Mesenchymal stem cell (in vitro differentiated cells and primary cell): ENCODE results near the gene NUDCD3.
A peak's percentile ranks its signal among the peaks of the same experiment; 100 is the strongest.

Experiments used
- DNase-seq: peaks from one replicate; pipeline ENCODE4 v3.0.0-alpha.2; 2013
- H2AFZ ChIP-seq: one replicate; pipeline ENCODE4 v1.6.1; 2013; ENCODE audit warnings: low read depth, mild to moderate bottlenecking, control low read depth, inconsistent platforms, low read length, moderate library complexity
- H2AK5ac ChIP-seq: 2 replicates; pipeline ENCODE4 v1.6.1; 2013; ENCODE audit warnings: low read length, moderate library complexity, mild to moderate bottlenecking, inconsistent platforms; ENCODE audit not compliant: severe bottlenecking
- H2BK120ac ChIP-seq: one replicate; pipeline ENCODE4 v1.6.1; 2013; ENCODE audit warnings: low read depth, mild to moderate bottlenecking, inconsistent platforms, low read length, moderate library complexity
- H2BK12ac ChIP-seq, 2 experiments: one replicate each; pipeline ENCODE4 v1.6.1; 2013; ENCODE audit warnings: inconsistent platforms in 2 of 2, low read length in 2 of 2, mild to moderate bottlenecking in 2 of 2, moderate library complexity in 2 of 2, control low read depth in 1 of 2
- H2BK15ac ChIP-seq: one replicate; pipeline ENCODE4 v1.6.1; 2013; ENCODE audit warnings: mild to moderate bottlenecking, low read depth, inconsistent platforms; ENCODE audit not compliant: poor library complexity, severe bottlenecking
- H2BK5ac ChIP-seq: 2 replicates; pipeline ENCODE4 v1.6.1; 2013; ENCODE audit warnings: low read depth, mild to moderate bottlenecking, low read length, control low read depth, inconsistent platforms; ENCODE audit not compliant: poor library complexity, severe bottlenecking
- H3K14ac ChIP-seq, 2 experiments: one replicate each; pipeline ENCODE4 v1.6.1; 2013; ENCODE audit warnings: inconsistent platforms in 2 of 2, low read length in 2 of 2, control low read depth in 1 of 2, mild to moderate bottlenecking in 1 of 2, moderate library complexity in 1 of 2
- H3K18ac ChIP-seq, 2 experiments: one replicate each; pipeline ENCODE4 v1.6.1; 2013; ENCODE audit warnings: inconsistent platforms in 2 of 2, low read length in 2 of 2, control low read depth in 1 of 2, low read depth in 1 of 2, mild to moderate bottlenecking in 1 of 2
- H3K23ac ChIP-seq, 2 experiments: one replicate each; pipeline ENCODE4 v1.6.1; 2013; ENCODE audit warnings: inconsistent platforms in 2 of 2, low read length in 2 of 2, mild to moderate bottlenecking in 2 of 2, moderate library complexity in 2 of 2, control low read depth in 1 of 2
- H3K27ac ChIP-seq: 2 replicates; pipeline ENCODE4 v1.5.1; 2013; ENCODE audit warnings: mild to moderate bottlenecking, moderate library complexity, low read length, control low read depth, inconsistent platforms; ENCODE audit not compliant: poor library complexity, severe bottlenecking
- H3K27me3 ChIP-seq, 2 experiments: 2 replicates each; pipeline versions ENCODE4 v1.6.1 to v1.7.0; 2013; ENCODE audit warnings: low read length in 2 of 2, mild to moderate bottlenecking in 2 of 2, moderate library complexity in 2 of 2, control low read depth in 1 of 2, inconsistent platforms in 1 of 2; ENCODE audit not compliant: control insufficient read depth in 1 of 2, insufficient read depth in 1 of 2
- H3K36me3 ChIP-seq, 2 experiments: 2 replicates each; pipeline versions ENCODE4 v1.6.1 to v1.7.0; 2013; ENCODE audit warnings: low read length in 2 of 2, control low read depth in 1 of 2, inconsistent platforms in 1 of 2, low read depth in 1 of 2, mild to moderate bottlenecking in 1 of 2; ENCODE audit not compliant: insufficient read depth in 2 of 2, control insufficient read depth in 1 of 2
- H3K4ac ChIP-seq, 2 experiments: one replicate each; pipeline ENCODE4 v1.6.1; 2013; ENCODE audit warnings: inconsistent platforms in 2 of 2, low read length in 2 of 2, mild to moderate bottlenecking in 2 of 2, moderate library complexity in 2 of 2, control low read depth in 1 of 2, low read depth in 1 of 2
- H3K4me1 ChIP-seq: 2 replicates; pipeline ENCODE4 v1.6.1; 2013; ENCODE audit warnings: low read depth, low read length, control low read depth; ENCODE audit not compliant: control insufficient read depth, insufficient read depth
- H3K4me2 ChIP-seq: 2 replicates; pipeline ENCODE4 v1.6.1; 2013; ENCODE audit warnings: low read length, mild to moderate bottlenecking, inconsistent platforms; ENCODE audit not compliant: poor library complexity, severe bottlenecking
- H3K4me3 ChIP-seq, 2 experiments: 2 replicates each; pipeline versions ENCODE4 v1.5.1 to v1.7.0; 2013; ENCODE audit warnings: low read length in 2 of 2, mild to moderate bottlenecking in 2 of 2, control low read depth in 1 of 2, low read depth in 1 of 2; ENCODE audit not compliant: insufficient read depth in 1 of 2
- H3K79me1 ChIP-seq: replicated peaks from 2 replicates; pipeline ENCODE4 v1.6.1; 2013; ENCODE audit warnings: mild to moderate bottlenecking, control low read depth, low read length, inconsistent platforms; ENCODE audit not compliant: poor library complexity, severe bottlenecking
- H3K9ac ChIP-seq: 2 replicates; pipeline ENCODE4 v1.7.0; 2013; ENCODE audit warnings: mild to moderate bottlenecking, low read length, moderate library complexity
- H3K9me3 ChIP-seq: 2 replicates; pipeline ENCODE4 v1.7.0; 2013; ENCODE audit warnings: mild to moderate bottlenecking, low read length; ENCODE audit not compliant: control insufficient read depth
- H4K8ac ChIP-seq: one replicate; pipeline ENCODE4 v1.6.1; 2013; ENCODE audit warnings: inconsistent platforms, mild to moderate bottlenecking, low read length, moderate library complexity
- H4K91ac ChIP-seq: one replicate; pipeline ENCODE4 v1.6.1; 2013; ENCODE audit warnings: mild to moderate bottlenecking, low read length, inconsistent platforms
- WGBS: methylation state at CpG from one replicate; pipeline ENCODE4 v1.1.7; 2013; ENCODE audit warnings: mixed read lengths; 5-methylcytosine and 5-hydroxymethylcytosine counted together

The NUDCD3 gene

GRCh38 chr7:44401692-44402091, 88.8 kb downstream of the NUDCD3 start:
- WGBS = 98% methylated on average over 4 of the region's 4 CpGs
- no peak overlapping the region for H4K8ac ChIP-seq

GRCh38 chr7:44400033-44400511, 90.4 kb downstream of the NUDCD3 start:
- Histone ChIP-seq H3K79me1 (peaks cover 51% of the 10 kb centered on the region), H2AK5ac (no peak overlapping the region), H3K9me3 (no peaks in the 10 kb centered on the region), H3K4me2 (no peak overlapping the region), H3K4me1 (peaks cover 23% of the 10 kb centered on the region), H3K4ac (no peak overlapping the region), H3K27ac (no peak overlapping the region), H3K9ac (no peak overlapping the region), H3K4me3 (no peak overlapping the region), H2BK120ac (no peak overlapping the region), H2BK15ac (no peak overlapping the region), H2BK5ac (no peak overlapping the region), H4K8ac (no peak overlapping the region), H3K18ac (no peak overlapping the region), H3K27me3 (no peaks in the 10 kb centered on the region), H3K23ac (no peak overlapping the region), H3K14ac (no peak overlapping the region), H3K36me3 (peaks cover 47 to 66% of the 10 kb centered on the region in 2 experiments), H4K91ac (no peak overlapping the region), H2BK12ac (no peak overlapping the region), H2AFZ (no peak overlapping the region)
- 96% methylated on average over 14 of the region's 14 CpGs for WGBS
- DNase-seq = no peak

More at GRCh38 chr7:44401692-44402091, 88.8 kb downstream of the NUDCD3 start:
- no peak overlapping the region for H3K4ac ChIP-seq
- H3K23ac ChIP-seq = peak overlapping the region in 1 of 2 experiments; percentile 37
- no peak overlapping the region for H3K18ac ChIP-seq
- H3K36me3 ChIP-seq = peaks cover 54 to 57% of the 10 kb centered on the region in 2 experiments
- no peak overlapping the region for H2BK15ac ChIP-seq
- no peak overlapping the region for H2BK120ac ChIP-seq
- no peak overlapping the region for H2BK12ac ChIP-seq
- H4K91ac ChIP-seq = no peak overlapping the region
- no peak overlapping the region for H3K9ac ChIP-seq
- no peak for DNase-seq
- no peaks in the 10 kb centered on the region for H3K9me3 ChIP-seq
- no peak overlapping the region for H3K14ac ChIP-seq
- no peak overlapping the region for H2AK5ac ChIP-seq
- H3K4me2 ChIP-seq = no peak overlapping the region
- peaks cover 22% of the 10 kb centered on the region for H3K4me1 ChIP-seq
- no peak overlapping the region for H2AFZ ChIP-seq
- no peak overlapping the region for H2BK5ac ChIP-seq
- H3K27me3 ChIP-seq = no peaks in the 10 kb centered on the region
- H3K4me3 ChIP-seq = no peak overlapping the region
- H3K79me1 ChIP-seq = peaks cover 63% of the 10 kb centered on the region
- no peak overlapping the region for H3K27ac ChIP-seq

DNA sequence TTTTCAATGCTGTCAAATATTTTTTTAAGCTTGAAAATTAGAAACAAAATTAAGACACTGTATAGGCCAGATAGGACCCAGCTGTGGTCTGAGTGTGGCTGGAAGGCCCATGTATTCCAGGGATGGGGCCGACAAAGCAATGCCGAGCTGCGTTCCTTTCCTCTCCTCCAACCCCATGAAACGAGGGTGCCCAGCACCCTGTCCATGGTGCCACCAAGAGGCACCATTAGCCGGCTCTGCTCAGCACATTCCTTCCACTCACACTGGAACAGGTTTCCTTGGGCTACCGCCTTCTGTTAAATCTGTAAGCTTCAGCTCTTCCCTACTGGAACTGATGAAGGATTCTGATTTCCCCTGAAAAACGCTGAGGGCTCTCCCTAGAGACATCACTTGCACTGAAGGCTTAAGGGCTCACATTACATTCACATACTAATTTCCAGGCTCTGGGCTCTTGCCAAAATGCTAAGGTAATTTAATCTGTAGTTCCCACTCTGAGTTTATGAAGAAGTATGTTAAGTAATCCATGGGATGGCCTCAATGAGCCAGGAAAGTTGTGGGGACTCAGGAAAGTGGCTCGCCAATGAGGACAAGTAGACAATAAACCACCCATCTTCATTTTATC, 91.4 kb downstream of the NUDCD3 start:
- no peak overlapping the region for H4K91ac ChIP-seq
- H2AFZ ChIP-seq = no peak overlapping the region
- H3K4ac ChIP-seq = no peak overlapping the region
- no peak overlapping the region for H3K27ac ChIP-seq
- no peaks in the 10 kb centered on the region for H3K9me3 ChIP-seq
- no peak overlapping the region for H3K18ac ChIP-seq
- H3K79me1 ChIP-seq = peaks cover 47% of the 10 kb centered on the region
- 97% methylated on average over 7 of the region's 8 CpGs for WGBS
- no peak overlapping the region for H3K4me3 ChIP-seq
- H3K36me3 ChIP-seq = peaks cover 42 to 67% of the 10 kb centered on the region in 2 experiments
- no peak overlapping the region for H3K14ac ChIP-seq
- H2BK12ac ChIP-seq = no peak overlapping the region
- no peak overlapping the region for H2BK15ac ChIP-seq
- no peak overlapping the region for H3K9ac ChIP-seq
- no peak overlapping the region for H2BK5ac ChIP-seq
- peaks cover 27% of the 10 kb centered on the region for H3K4me1 ChIP-seq
- H2BK120ac ChIP-seq = no peak overlapping the region
- H4K8ac ChIP-seq = no peak overlapping the region
- no peaks in the 10 kb centered on the region for H3K27me3 ChIP-seq
- H3K23ac ChIP-seq = no peak overlapping the region
- no peak for DNase-seq
- H3K4me2 ChIP-seq = no peak overlapping the region
- H2AK5ac ChIP-seq = no peak overlapping the region

DNA sequence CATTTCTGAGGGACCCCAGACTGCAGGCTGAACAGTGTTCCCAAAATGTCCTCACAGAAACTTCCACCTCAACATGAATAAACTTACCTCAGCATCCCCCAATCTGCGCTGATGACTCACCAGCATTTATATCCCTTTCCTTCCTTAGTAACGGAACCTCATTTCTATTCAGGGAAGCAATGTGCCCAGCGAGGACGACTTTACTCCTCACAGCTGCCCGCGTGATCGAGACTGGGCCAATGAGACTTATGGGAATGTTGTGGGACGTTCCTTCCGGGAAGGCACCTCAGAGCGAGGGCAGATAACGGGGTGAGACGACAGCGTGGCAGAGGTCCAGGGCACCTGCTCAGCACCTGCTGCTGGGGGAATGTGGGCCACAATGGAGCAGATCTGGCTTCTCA, 91.9 kb downstream of the NUDCD3 start:
- Histone ChIP-seq H3K9me3 (no peaks in the 10 kb centered on the region), H3K36me3 (peaks cover 44 to 67% of the 10 kb centered on the region in 2 experiments), H3K4me3 (no peak overlapping the region), H3K79me1 (peaks cover 48% of the 10 kb centered on the region), H3K14ac (no peak overlapping the region), H3K27me3 (no peaks in the 10 kb centered on the region), H2BK5ac (no peak overlapping the region), H3K27ac (no peak overlapping the region), H4K8ac (no peak overlapping the region), H3K4ac (no peak overlapping the region), H3K4me1 (peaks cover 27% of the 10 kb centered on the region), H4K91ac (no peak overlapping the region), H2AK5ac (no peak overlapping the region), H2AFZ (no peak overlapping the region), H3K9ac (no peak overlapping the region), H3K18ac (no peak overlapping the region), H3K4me2 (no peak overlapping the region), H2BK15ac (no peak overlapping the region), H3K23ac (no peak overlapping the region), H2BK120ac (no peak overlapping the region), H2BK12ac (no peak overlapping the region)
- 85% methylated on average over 13 of the region's 13 CpGs for WGBS
- DNase-seq = no peak
